DMS114 treated with DMSO at 0.1 percent for 48 hours (cell line): ENCODE measurements around the gene PKNOX2.

Experiments
- DNase-seq: peaks from one replicate; lab custom pipeline; 2025; ENCODE audit not compliant: unreplicated experiment; lab: John Stamatoyannopoulos, UW

Gene PKNOX2

GRCh38 chr11:125429174-125429707, 264.7 kb downstream of the PKNOX2 start:
- DNase-seq: no peak

GRCh38 chr11:125429807-125430678, 265.5 kb downstream of the PKNOX2 start:
- no peak for DNase-seq

GRCh38 chr11:125431009-125431408, 266.5 kb downstream of the PKNOX2 start:
- DNase-seq: no peak

DNA sequence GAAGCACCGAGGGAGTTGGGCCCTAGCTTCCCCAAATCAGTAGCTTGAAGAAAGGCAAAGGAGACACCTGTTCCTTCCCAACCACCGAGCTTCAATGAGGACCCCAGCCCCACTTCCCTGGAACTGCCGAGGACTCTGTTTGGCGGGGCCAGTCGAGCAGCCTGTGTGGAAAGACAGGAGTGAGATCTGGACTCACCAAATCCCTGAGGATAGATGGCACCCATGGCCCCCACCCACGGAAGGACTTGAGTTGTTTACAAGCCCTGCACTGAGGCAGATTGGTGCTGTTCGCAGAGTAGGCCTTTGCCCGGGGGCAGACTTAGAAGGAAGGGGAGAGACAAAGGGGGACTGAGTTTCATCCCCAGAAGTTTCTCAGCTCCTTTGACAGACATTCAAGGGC, 266.9 kb downstream of the PKNOX2 start:
- DNase-seq: no peak

DNA sequence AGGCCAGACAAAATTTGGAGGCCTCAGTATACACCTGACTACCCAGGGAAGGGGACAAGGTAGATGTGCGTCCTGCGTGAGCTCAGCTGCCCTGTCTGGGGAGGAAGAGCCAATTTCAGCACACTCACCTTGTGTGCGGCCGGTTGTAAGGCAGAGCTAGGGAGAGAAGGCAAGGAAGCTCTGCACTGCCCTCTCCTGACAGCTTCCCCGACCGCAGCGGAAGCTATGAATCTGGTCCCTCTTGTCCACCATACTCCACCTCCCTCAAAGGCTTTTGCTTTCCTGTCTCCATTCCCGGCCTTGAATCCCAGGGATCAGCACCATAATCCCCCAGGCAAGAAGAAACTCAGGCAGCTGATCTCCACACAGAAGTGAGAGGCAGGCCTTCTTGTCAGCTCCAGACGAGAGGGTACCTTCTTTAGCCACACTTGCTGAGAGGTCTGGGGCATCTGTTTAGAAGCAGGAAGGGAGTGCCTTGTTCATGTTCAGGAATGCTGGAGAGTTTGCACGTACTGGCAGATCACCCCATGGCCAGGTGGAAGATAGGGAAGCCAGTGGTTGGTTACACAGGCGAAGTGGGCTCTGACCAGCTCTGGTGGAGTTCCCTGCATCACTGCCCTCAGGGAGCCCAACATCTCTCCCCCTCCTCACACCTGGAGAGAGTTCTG, 269.0 kb downstream of the PKNOX2 start:
- peak; percentile 7 for DNase-seq

GRCh38 chr11:125435461-125436238, 271.1 kb downstream of the PKNOX2 start:
- no peak for DNase-seq

DNA sequence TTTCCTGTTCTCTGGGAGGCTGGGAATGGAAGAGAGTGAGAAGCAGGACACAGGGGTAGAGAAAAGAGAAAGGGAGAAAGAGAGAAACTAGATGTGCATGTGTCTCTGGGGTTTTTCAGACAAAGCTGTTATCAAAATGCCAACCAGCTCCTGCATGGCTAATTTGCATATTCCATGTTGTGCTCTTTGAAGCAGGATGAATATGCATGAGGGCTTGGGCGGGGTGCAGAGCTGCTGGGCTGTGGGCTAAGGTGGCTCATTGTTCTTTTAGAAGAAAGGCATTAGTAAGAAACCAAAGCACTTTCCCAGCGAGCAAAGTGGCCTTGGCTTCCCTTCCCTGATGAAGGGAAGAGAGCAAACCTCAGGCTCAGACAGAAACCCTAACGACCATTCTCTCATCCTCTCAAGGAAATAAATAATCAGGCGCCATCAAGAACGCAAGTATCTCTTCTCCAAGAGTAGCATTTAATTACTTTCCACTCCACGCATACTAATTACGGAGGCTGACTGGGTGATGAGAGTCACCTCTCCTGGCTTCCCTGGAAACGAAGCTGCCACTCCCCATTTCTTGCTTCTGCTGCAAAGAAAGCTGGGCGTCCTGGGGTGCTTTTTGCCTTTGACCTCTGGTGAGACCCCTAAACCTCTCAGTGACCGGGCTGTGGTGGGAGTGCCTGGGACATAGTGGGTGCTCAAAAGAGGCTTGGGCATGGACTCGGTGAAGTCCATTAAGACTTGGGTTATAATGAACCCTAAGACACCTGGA, 277.3 kb downstream of the PKNOX2 start:
- no peak for DNase-seq

- no peak for DNase-seq
Measured at GRCh38 chr11:125442946-125443345, 278.4 kb downstream of the PKNOX2 start.

- DNase-seq: no peak
Measured at GRCh38 chr11:125443767-125444311, 279.3 kb downstream of the PKNOX2 start.

DNA sequence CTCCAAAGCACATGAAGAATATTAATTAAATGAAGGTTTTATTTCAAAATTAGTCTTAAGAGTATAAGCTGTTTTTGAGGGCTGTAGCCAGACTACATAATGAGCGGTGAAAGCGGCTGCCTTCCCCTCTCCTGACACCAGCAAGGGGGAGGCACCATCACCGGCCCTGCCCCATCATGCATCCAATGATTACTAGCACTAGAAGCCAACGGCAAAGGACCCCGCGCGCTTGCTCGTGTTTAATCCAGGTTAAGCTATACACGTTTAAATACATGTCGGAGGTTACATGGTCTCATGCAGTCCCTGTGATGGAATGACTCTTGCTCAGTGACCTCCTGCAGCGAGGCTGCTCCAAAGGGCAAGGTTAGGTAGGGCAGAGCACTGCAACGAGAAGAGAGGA, 281.2 kb downstream of the PKNOX2 start:
- no peak for DNase-seq

- DNase-seq: no peak
Measured at GRCh38 chr11:125446279-125446678, 281.7 kb downstream of the PKNOX2 start.

DNA sequence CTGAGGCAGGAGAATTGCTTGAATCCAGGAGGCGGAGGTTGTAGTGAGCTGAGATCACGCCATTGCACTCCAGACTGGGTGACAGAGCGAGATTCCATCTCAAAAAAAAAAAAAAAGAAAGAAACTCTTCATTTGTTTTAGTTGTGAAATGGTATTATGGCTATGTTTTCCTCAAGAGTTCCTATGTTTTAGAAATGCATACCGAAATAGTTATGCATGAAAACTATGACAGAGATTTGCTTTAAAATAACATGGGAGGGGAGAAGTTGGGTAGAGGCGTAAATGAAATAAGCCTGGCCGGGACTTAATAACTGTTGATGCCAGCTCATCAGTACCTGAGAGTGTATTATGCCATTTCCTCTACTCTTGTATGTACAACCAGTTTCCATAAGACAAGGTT, 283.2 kb downstream of the PKNOX2 start:
- DNase-seq: no peak

- DNase-seq: no peak
Measured at GRCh38 chr11:125448136-125448535, 283.6 kb downstream of the PKNOX2 start.

DNA sequence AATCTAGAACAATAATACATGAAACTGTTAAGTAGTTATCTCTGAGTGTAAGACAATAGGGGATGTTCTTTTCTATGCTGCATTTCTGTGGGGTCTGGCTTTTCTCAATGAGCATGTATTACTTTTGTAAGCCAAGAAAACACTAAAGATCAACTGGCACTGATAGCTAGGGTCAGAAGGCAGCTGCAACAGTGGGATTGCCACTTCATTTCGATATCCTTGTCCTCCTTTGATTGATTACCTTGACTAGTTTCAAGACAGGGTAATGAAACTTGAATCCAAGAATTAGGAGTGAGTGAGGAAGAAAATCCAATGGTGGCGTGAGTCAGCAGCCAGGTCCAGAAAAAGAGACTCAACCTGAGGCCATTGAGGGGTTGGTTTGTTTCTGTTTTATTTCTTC, 285.0 kb downstream of the PKNOX2 start:
- DNase-seq: no peak

DNA sequence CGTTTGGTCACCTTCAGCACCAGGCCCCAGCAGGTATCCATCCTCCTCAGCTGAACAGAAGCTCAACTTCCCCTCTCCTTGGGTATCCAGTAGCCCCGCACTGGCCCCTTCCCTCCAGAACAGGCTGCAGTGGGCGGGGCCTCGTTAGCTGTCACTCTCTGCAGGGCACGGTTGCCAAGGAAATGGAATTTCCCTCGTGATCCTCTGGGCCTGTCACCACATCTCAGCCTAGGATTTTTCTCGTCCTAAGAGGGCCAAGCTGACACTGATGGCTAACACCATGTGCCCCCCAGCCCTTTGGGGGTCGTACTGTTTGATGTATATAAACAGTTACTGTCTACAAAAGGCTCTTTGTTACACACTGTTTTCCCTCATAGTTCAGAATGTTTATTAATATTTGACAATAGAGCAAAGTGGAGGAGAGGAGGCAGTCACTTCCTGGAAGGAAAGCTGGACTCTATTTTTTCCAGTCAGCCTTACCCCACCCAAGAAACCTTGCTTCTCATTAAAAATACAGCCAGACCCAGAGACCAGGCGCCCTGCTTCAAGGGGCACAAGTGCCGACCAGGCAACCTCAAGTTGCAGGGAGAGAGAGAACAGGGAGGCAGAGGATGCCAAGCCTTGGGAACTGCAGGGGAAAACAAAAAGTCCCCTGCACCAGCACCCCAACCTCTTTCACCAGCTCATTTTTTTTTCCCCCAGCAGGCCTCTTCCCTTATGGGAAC, 287.0 kb downstream of the PKNOX2 start:
- no peak for DNase-seq

GRCh38 chr11:125452125-125452470, 287.5 kb downstream of the PKNOX2 start:
- DNase-seq: no peak

DNA sequence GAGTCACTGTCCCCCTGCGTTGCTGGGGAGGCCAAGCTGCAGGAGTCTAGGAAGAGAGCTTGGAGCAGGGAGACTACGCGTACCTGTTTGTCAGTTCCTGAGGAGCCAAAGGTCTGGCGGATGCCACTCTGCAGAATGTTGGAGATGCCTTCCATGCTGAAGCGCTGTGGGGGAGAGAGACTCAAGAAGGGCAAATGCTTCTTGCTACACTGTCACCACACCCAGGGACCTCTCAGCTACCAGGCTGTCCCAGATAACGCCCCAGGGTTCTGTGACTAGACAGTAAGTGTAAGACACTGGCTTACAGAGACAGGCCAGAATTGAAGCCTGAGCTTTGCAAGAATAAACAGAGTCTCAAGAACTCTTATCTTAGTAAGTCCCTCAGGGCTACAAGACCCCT, 289.5 kb downstream of the PKNOX2 start:
- DNase-seq: no peak

DNA sequence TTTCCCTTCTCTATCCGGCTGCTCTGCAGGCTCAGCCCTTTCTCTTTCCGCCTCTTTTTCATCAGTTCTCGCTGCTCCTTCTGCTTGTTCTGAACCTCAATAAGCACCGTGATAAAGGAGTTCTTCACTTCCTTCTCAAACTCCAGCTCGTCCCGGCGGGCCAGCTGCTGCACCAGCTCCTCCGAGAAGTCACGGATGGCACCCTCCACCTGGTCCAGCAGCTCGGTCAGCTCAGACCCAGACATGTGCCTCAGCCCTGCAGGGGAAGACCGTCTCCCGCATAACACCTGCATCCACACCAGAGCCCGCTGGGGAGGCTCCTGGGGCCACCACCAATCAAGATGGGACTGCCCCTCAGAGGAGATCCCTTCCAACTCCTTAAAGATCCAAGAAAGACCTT, 291.3 kb downstream of the PKNOX2 start:
- no peak for DNase-seq

- DNase-seq: no peak
Measured at GRCh38 chr11:125457814-125458343, 293.3 kb downstream of the PKNOX2 start.

DNA sequence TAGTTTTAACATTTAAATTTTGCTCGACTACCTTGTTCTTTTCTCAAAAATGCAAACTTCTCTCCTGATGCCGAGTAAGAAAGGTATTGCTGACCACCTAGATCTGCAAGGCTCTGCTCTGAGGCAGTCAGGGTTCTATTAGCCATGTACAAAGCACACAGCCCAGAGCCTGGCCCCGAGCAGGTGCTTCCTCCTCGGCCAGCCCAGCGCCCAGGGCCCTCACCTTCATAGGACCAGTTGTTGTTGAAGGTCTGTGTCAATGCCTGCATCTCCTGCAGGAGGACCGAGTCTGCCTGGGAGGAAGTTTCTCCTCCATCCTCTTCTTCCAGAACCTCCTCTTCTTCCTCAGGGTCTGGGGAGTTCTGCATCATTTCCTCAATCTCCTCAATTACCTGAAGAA, 295.7 kb downstream of the PKNOX2 start:
- no peak for DNase-seq
